Type B pancreatic cell (in vitro differentiated cells): Measurements from ENCODE around the gene WNK1. TPM values are rescaled to one million over a fixed set of nuclear protein-coding genes. Genes with fewer than 3 reads are reported as not detected.

Experiments used
- DNase-seq: peaks from one replicate; pipeline ENCODE4 v3.0.0; 2021; ENCODE audit warnings: mixed read lengths; ENCODE audit not compliant: unreplicated experiment; ENCODE audit errors: extremely low spot score
- H3K27ac Mint-ChIP-seq: 2 replicates; pipeline ENCODE4 v1.8.0; 2021; ENCODE audit warnings: mild to moderate bottlenecking, mixed read lengths
- H3K27me3 Mint-ChIP-seq: 2 replicates; pipeline ENCODE4 v1.8.0; 2021; ENCODE audit warnings: mixed read lengths
- H3K36me3 Mint-ChIP-seq: 2 replicates; pipeline ENCODE4 v1.8.0; 2021; ENCODE audit warnings: mixed read lengths
- H3K4me1 Mint-ChIP-seq: one replicate; pipeline ENCODE4 v1.8.0; 2021; ENCODE audit warnings: mixed read lengths; ENCODE audit not compliant: unreplicated experiment
- H3K4me3 Mint-ChIP-seq: 2 replicates; pipeline ENCODE4 v1.8.0; 2021; ENCODE audit warnings: mild to moderate bottlenecking, mixed read lengths
- H3K9me3 Mint-ChIP-seq: 2 replicates; pipeline ENCODE4 v1.8.0; 2021; ENCODE audit warnings: mixed read lengths
- CTCF ChIP-seq: fragments of 200-600 bp; sonication (generic); conservative IDR thresholded peaks from 2 replicates; pipeline ENCODE4 v1.5.0; 2021; ENCODE audit warnings: antibody characterized with exemption, mild to moderate bottlenecking
- total RNA-seq: library from RNA; stranded (reverse); gene quantifications from 2 replicates; pipeline ENCODE4 v1.2.1, GENCODE V29; 2021; ENCODE audit warnings: low replicate concordance

WNK1 gene
- total RNA-seq, 1 donor from 2014 or later = 132 TPM

GRCh38 chr12:897386-897785, 145.0 kb downstream of the WNK1 start:
- no peak for TF ChIP-seq CTCF
- Mint-ChIP-seq H3K36me3 (peaks cover 42% of the 10 kb centered on the region), H3K27me3 (no peaks in the 10 kb centered on the region), H3K4me3 (no peak overlapping the region), H3K27ac (no peak overlapping the region), H3K4me1 (no peaks in the 10 kb centered on the region), H3K9me3 (no peaks in the 10 kb centered on the region)
- no peak for DNase-seq

GRCh38 chr12:902581-902980, 150.2 kb downstream of the WNK1 start:
- TF ChIP-seq CTCF = no peak
- no peak for DNase-seq
- Mint-ChIP-seq H3K4me3 (no peak overlapping the region), H3K36me3 (peaks cover 63% of the 10 kb centered on the region), H3K27ac (no peak overlapping the region), H3K4me1 (no peaks in the 10 kb centered on the region), H3K9me3 (no peaks in the 10 kb centered on the region), H3K27me3 (no peaks in the 10 kb centered on the region)

- TF ChIP-seq CTCF = no peak
- DNase-seq = no peak
- Mint-ChIP-seq H3K27me3 (no peaks in the 10 kb centered on the region), H3K4me3 (no peak overlapping the region), H3K36me3 (peaks cover 63% of the 10 kb centered on the region), H3K9me3 (no peaks in the 10 kb centered on the region), H3K27ac (no peak overlapping the region), H3K4me1 (no peaks in the 10 kb centered on the region)
Observed at GRCh38 chr12:903055-903454, 150.7 kb downstream of the WNK1 start.

GRCh38 chr12:904010-904414, 151.6 kb downstream of the WNK1 start:
- Mint-ChIP-seq H3K9me3 (no peaks in the 10 kb centered on the region), H3K36me3 (peaks cover 67% of the 10 kb centered on the region), H3K4me1 (no peaks in the 10 kb centered on the region), H3K27me3 (no peaks in the 10 kb centered on the region), H3K4me3 (no peak overlapping the region), H3K27ac (no peak overlapping the region)
- DNase-seq = no peak
- TF ChIP-seq CTCF = no peak

GRCh38 chr12:905261-906031, 153.1 kb downstream of the WNK1 start:
- Mint-ChIP-seq H3K4me3 (no peak overlapping the region), H3K9me3 (no peaks in the 10 kb centered on the region), H3K36me3 (peaks cover 67% of the 10 kb centered on the region), H3K4me1 (no peaks in the 10 kb centered on the region), H3K27ac (peak overlapping the region; percentile 6), H3K27me3 (no peaks in the 10 kb centered on the region)
- no peak for TF ChIP-seq CTCF
- no peak for DNase-seq
